CD1c-positive myeloid dendritic cell (primary cell): ENCODE results near the gene IGFL2.

Experiments
- DNase-seq: peaks from one replicate; pipeline ENCODE4 v3.0.0-alpha.2; 2016; ENCODE audit errors: extremely low spot score

The IGFL2 gene

DNA sequence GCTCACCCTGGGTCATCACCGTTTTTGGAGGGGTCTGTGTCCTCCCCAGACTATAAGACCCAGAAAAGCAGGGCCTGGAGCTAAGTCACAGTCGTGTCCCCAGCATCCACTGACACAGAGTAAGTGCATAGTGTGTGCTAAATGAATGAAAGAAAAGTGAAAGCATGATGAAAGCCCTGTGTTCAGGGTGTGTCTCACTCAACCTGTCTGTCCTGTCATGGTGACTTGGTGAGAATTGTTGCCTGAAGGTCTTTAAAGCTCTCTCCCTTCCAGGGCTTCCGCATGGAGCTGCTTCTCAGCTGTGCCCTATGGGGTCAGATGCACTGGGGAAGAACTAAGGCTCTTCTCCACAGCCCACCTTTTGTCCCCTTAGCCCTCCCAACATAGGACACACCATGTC lies 61.0 kb downstream of the IGFL2 start:
- DNase-seq, result no peak

DNA sequence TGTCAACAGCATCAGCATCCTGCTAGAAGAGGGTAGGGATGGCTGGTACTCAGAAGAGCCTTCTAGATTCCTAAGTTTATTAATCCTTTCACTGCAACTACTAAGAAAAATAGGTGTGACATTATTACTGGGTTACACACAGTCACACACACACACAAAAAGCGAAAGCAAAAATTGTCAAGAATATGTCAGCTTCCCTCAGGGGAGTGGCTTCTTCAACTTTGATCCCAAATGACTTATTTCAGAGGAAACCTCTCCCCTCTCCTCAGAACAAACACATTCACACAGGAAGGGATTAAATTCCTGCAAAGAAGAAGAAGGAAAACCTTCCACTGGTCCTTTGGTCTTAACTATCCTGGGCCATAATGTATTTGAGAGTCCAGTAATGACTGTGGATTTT lies 61.4 kb downstream of the IGFL2 start:
- no peak for DNase-seq

DNA sequence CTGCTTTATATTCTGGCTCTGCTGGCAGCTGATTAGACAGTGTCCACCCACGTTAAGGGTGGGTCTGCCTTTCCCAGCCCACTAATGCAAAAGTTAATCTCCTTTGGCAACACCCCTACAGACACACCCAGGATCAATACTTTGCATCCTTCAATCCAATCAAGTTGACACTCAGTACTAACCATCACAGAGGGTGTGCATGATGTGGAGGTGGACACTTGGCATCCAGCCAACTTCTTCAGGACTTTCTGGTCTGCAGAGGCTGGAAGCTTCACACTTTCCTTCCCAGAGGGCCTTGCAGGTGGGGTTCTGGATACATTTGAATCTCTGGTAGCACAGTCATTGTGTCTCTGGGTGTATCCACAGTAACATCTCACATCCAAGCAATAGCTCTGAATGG lies 62.6 kb downstream of the IGFL2 start:
- DNase-seq, result no peak
